COLO829 (cell line): ENCODE measurements around the gene PGLYRP2.
A peak's percentile ranks its signal among the peaks of the same experiment; 100 is the strongest.

ENCODE experiments used
- DNase-seq: peaks from one replicate; pipeline ENCODE4 v3.0.0; 2012; ENCODE audit warnings: low spot score

The PGLYRP2 gene

DNA sequence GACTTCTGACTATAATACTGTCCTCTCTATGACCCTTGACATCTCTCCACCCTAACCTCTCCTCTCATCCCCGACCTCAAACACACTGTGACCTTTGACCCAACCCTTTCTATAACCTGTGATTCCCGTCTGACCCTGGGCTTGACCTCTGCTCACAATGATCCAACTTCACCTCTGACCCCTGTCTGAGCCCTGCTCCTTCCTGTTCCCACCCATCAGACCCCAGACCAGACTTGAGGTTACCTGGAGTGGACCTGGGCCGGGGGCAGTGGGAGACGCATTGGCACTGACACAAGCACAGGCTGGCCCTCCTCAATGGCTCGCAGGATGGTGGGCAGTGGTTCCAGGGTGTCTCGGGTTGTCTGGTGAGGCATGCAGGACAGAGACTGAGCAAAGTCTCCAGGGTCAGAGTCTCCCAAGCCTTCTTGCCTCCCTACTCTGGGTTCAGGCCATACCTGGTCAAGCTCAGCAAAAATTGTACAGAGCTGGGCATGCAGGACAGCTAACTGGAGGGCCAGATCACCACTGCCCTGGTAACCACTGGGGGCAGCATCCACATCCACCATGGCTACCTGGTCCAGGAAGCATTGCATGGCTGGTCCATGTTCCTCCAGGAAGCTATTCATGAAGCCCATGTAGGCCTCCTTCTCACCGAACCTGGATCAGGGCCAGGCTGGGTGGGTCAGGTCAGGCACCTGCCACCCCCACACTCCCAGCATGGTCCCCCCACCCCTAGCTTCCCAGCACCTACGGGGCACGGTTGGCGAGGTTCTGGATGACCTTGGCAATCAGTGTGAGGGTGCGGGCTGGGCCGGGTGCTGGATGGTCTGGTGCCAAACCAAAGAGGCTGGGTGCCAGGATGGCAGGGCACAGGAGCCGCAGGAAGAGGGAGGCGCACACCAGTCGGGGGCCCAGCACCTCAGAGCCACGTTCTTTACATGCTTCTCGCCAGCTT lies 25.1 kb downstream of the PGLYRP2 start:
- no peak for DNase-seq

- DNase-seq, result no peak
These were observed 26.2 kb downstream of the PGLYRP2 start for GRCh38 chr19:15453091-15453578.

DNA sequence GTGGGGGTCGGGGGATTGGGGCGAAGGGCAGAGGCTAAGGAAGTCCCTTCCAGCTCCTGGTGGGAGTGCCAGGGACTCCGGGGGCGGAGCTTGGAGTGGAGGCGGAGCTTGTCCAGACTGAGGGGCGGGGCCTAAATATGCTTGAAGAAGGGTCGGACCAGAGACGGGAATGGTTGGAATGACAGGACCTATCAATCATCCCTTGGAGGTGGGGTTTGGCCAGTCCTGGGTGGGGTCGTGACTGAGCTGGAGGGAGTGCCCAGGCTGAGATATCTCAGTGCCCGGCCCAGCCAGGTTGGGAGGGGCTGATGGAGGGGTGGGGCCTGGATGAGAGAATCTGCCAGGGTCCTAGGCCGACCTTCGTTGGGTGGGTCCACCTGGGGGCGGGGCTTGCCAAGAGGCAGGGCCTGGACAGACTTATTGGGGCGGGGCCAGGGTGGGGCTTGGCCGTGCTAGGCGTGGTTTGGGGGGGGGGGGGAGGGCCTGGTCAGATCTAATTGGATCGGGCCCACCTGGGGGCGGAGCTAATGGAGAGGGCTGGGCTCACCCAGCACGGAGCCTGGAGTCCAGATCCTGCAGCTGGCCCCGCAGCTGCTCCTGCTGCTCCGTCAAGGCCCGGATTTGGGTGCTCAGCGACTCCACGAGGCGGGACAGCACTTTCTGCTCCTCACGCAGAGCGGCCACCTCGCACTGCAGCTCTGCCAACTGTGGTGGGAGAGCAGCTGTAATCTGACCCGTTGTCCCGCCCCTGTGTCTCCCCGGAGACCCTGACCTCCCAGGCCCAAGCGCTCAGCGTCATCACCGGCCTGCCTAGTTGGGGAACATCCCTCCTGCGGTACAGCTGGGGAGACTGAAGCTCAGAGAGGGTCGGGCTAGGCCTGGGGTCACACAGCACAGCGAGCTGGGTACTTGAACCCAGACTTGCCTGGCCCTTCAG lies 26.9 kb downstream of the PGLYRP2 start:
- DNase-seq, result peak; percentile 93

GRCh38 chr19:15450528-15450890 lies 28.8 kb downstream of the PGLYRP2 start:
- no peak for DNase-seq

DNA sequence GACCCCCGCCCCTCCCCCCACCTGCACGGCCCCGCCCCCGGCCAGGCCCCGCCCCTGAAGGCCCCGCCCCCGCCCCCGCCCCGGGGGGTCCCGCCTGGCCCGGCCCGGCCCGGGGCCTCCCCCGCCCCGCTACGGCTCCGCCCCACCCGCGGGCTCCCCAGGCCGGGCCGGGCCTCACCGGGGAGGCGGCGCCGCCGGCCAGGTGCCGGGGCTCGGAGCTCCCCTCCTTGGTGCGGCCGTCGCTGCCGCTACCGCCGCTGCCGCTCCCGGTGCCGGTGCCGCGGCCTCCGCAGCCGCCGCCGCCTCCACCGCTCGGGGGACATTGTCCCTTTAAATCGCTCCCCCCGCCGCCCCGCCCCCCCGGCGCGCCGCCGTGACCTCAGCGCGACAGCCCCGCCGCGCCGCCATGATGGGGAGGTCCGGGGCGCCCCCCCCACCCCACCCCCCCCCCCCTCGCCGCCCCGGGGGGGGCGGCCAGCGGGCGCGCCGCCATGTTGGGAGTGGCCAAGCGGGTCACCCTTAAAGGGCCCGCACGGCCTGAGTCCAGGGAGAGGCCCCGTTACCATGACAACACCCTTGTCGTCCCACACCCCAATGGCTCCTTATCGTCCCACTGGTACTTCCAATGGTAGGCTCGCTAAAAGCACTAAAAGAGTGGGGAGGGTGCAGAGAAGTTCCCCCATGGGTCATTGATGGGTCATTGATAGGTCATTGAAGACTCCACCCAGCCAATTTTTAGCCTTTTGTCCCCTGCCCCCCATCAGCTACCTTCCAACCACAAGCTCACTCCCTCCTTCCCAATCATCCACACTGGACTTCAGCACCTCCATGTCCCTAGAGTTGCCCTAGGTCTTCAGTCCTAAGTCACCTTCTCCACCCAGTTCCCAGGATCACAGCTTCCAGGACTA lies 29.4 kb downstream of the PGLYRP2 start, which contains the start of gene WIZ:
Gene WIZ, minus strand, starts transcription at position 337 of the 908 bp plus-strand sequence. CDS start 1,649 bp downstream, outside the sequence.
- peak; percentile 85 for DNase-seq

DNA sequence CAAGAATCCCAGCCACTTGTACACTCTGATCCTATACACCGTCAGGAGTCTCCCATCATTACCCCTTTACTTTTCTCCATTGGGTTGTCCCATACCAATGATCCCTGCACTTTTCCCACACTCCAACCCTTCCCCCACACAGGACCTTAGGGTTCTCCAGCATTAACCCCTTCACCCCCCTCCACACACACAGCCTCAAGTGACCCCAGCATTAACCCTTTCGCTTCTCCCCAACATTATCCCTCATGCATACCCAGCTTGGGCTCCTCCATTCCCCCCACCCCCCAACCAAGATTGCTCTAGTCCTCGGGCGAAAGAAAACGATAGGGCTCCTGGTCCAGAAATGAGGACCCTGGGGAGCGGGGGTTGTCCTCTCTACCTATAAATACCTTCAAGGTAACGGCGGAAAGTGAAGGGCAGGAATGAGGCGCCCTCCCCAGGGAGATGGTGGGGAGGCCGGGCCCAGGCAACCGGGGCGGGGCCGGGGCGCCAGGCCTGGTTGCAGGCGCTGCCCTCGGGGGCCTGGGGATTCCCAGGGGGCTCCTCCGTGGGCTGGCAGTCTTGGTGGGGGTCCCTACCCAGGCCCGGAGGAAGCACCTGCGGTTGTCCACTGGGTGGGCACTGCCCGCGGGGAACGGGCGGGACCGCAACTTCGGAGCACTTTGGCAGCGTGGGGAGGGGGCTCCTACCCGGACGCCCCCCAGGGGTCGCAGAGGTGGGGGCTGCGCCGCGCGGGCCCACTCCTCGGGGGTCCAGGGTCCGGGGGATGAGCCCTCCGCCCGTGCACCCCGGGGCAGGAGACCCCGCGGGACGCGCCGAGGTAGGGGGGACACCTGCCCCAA lies 30.3 kb downstream of the PGLYRP2 start:
- DNase-seq, result no peak

DNA sequence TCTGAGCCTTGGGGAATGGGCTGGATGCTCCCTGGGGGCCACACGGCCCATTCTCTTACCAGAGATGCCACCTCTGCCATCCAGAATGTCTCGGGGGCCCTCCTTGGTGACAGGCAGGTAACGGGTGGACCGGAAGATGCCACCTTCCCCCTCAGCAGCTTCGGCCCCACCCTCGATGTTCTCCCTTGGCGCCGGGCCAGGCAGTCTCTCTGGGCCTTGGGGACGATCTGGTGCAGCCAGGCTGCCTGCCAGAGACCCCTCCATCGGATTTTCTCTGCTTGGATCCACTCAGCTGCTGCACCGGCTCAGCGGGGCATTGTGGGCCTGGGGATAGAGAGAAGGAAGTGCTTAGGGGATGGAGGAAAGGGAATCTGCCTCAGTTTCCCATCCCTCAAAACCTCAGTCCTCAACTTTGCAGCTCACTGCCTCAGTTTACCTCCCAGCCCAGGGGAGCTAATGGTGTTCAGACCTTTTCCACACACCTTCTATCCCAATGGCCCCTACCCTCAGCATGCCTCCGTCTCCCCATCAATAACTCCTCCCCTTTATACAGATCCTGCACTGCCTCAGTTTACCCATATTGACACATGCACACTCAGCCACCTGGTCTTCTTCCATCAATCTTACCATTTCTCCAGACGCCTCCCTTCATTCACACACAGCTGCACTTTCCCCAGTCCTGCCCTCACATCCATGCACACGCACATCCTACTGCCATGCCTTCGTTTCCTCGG lies 31.1 kb downstream of the PGLYRP2 start:
- DNase-seq, result no peak

DNA sequence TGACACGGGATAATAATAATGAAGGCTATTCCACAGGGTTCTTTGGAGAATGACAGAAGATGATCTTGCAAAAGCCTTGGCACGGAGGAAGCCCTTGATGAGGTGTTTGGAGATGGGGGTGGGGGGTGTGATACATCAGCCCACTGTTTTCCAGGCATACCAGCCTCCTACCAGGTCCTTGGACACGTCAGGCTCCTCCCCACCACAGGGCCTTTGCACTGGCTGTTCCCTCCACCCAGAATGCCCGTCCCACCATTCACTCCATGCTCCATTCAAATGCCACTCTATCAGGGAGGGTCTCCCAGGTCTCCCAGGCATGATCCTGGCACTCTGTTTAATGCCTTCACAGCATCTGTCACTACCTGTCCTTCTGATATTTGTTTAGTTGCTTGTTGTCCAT lies 32.2 kb downstream of the PGLYRP2 start:
- no peak for DNase-seq

DNA sequence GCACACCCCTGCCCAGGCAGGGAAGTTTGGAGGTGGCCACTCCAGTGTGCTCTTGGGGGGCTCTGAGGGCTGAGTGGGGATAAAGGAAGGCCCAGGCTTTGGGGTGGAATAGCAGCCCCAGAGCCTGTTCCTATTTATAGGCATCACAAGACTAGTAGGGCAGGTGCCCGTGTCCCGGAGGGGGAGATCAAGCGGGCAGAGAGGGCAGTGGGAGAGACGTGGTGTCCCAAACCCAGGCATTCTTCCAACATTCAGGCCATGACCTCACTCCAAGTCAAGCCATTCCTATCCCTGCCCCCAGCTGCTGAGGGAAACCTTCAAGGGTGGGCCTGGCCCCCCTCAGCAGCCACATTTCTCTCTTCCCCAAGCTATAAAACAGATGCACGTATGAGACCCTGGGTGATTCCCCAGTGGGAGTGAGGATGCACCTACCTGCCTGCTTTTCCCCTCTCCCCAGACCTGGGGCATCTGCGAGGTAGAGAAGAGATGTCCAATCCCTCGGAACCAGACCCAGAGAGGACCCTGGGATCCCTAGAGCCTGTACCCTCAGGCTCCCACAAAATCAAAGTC lies 33.4 kb downstream of the PGLYRP2 start:
- DNase-seq, result no peak

DNA sequence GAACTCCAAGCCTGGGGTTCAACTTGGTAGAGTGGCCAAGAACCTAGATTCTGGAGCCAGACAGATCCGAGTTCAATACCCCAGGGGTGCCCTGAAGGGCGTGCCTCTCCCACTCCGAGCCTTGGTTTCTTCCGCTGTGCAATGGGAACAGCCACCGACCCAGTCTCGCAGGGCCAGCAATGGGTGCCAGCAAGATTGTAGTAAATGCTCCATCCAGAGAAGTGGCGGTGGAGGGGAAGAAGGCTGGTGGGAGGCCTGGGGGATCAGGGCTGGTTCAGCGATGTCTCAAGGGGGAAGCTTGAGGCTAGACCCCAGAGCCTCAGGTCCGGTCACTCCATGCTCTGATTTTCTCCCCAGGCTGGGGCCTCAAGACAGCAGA lies 34.1 kb downstream of the PGLYRP2 start:
- no peak for DNase-seq

- no peak for DNase-seq
These were observed 34.6 kb downstream of the PGLYRP2 start for GRCh38 chr19:15444505-15445226.

DNA sequence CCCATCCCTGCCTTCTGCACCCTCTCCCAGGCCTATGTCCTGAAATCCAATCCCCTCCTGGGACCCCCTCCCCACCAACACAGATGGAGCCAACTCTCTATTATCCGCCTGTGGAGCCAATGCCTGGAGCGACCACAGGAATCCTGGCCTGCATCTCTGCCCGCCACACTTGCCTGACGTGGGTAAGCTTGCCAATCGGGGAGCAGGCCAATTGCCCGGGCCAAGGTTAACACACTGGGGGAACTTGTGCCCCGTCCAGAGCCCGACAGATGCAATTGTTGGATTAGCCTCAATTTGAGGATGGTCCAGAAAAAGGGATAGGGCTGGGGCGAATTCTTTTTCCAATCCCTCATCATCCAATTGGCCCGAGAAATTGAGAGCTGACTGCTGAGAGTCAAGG lies 35.5 kb downstream of the PGLYRP2 start:
- DNase-seq, result no peak

GRCh38 chr19:15443325-15443724 lies 36.0 kb downstream of the PGLYRP2 start:
- no peak for DNase-seq

- no peak for DNase-seq
These were observed 37.0 kb downstream of the PGLYRP2 start for GRCh38 chr19:15442142-15442920.

DNA sequence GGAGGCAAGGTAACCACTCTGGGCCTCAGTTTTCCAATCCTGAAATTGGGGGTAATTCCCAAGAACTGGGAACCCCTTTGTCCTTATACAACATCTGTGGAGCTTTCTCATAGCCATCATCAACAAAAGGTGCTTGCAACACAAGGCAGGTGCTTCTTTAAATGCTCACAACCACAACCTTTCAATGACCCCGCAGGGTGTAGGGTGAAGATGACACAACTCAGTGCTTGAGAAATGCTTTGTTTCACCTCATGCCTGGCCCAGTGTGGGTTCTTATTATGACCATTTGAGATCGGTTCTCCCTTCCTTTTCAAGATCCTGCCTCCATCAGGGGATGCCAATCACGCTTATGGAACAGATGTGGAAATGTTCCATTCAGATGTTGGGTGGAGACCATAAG lies 38.0 kb downstream of the PGLYRP2 start:
- DNase-seq, result no peak

GRCh38 chr19:15439821-15440641 lies 39.3 kb downstream of the PGLYRP2 start:
- no peak for DNase-seq
